Dermis microvascular lymphatic vessel endothelial cell (primary cell): Measurements from ENCODE around the gene CMTM4. TPM values are rescaled to one million over a fixed set of nuclear protein-coding genes. Genes with fewer than 3 reads are reported as not detected.

Source experiments
- DNase-seq, 2 donors: peaks; one replicate each; pipeline versions ENCODE4 v3.0.0 to v3.0.0-alpha.2; 2010; ENCODE audit warnings: low read depth in 2 of 2
- total RNA-seq: library from RNA; depleted of rRNA; stranded (reverse); fragments of >200 nt; gene quantifications from 2 replicates; pipeline ENCODE4 v1.2.1, GENCODE V29; 2014

The CMTM4 gene
- 9.4 and 12.4 TPM in 2 replicates for total RNA-seq

- DNase-seq = peak; percentile 40 to 90
Measured at GRCh38 chr16:66696669-66697630, at the start of gene CMTM4. CMTM4 (minus strand) TSS chr16:66696743; CDS start chr16:66696525, 218 bp downstream.

- no peak for DNase-seq
Measured at GRCh38 chr16:66746048-66746447, 49.5 kb upstream of the CMTM4 start.

GRCh38 chr16:66741950-66742808 lies 45.6 kb upstream of the CMTM4 start:
- peak in 1 of 2 donors; percentile 72 for DNase-seq

GRCh38 chr16:66741169-66741900 lies 44.8 kb upstream of the CMTM4 start:
- DNase-seq = peak; percentile 70 to 95

GRCh38 chr16:66740533-66740932 lies 44.0 kb upstream of the CMTM4 start:
- peak in 1 of 2 donors; percentile 46 for DNase-seq

- DNase-seq = peak in 1 of 2 donors; percentile 59
Measured at GRCh38 chr16:66740010-66740409, 43.5 kb upstream of the CMTM4 start.

GRCh38 chr16:66735891-66736290 lies 39.3 kb upstream of the CMTM4 start:
- no peak for DNase-seq

- DNase-seq = no peak
Measured at GRCh38 chr16:66731101-66731500, 34.6 kb upstream of the CMTM4 start.

- DNase-seq = no peak
Measured at GRCh38 chr16:66728804-66729203, 32.3 kb upstream of the CMTM4 start.

GRCh38 chr16:66728117-66728787 lies 31.7 kb upstream of the CMTM4 start:
- DNase-seq = peak; percentile 55 to 72

GRCh38 chr16:66720766-66721165 lies 24.2 kb upstream of the CMTM4 start:
- no peak for DNase-seq

GRCh38 chr16:66719246-66719645 lies 22.7 kb upstream of the CMTM4 start:
- no peak for DNase-seq

GRCh38 chr16:66717776-66718175 lies 21.2 kb upstream of the CMTM4 start:
- no peak for DNase-seq

GRCh38 chr16:66717112-66717675 lies 20.7 kb upstream of the CMTM4 start:
- DNase-seq = peak; percentile 37 to 67

- DNase-seq = no peak
Measured at GRCh38 chr16:66714654-66715307, 18.2 kb upstream of the CMTM4 start.

GRCh38 chr16:66714062-66714461 lies 17.5 kb upstream of the CMTM4 start:
- no peak for DNase-seq

GRCh38 chr16:66713076-66713475 lies 16.5 kb upstream of the CMTM4 start:
- DNase-seq = no peak

- DNase-seq = no peak
Measured at GRCh38 chr16:66712512-66712911, 16.0 kb upstream of the CMTM4 start.

- DNase-seq = no peak
Measured at GRCh38 chr16:66711581-66711980, 15.0 kb upstream of the CMTM4 start.

GRCh38 chr16:66706506-66706880 lies 9.9 kb upstream of the CMTM4 start:
- no peak for DNase-seq
